NCI-H128 (cell line): ENCODE data around the gene DNAH8.

Experiments
- DNase-seq: peaks from one replicate; lab custom pipeline; 2025; ENCODE audit not compliant: unreplicated experiment; lab: John Stamatoyannopoulos, UW

The DNAH8 gene

DNA sequence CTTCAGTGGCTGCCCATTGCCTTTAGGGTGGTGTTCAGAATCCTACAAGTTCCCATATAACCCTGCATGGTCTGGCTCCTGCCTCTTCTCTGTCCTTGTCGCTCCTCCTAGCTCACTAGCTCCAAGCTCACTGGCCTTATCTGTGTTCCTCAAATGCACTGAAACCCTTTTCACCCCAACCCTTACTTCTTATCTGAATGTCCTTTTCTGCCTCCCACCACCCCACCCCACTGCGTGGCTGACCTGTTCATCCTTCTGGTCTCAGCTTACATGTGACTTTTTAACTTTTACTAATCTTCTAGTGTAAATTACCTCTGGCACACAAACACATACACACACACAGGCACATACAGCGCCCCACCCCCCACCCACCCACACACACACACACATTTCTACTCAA lies 292.5 kb downstream of the DNAH8 start:
- DNase-seq: no peak

DNA sequence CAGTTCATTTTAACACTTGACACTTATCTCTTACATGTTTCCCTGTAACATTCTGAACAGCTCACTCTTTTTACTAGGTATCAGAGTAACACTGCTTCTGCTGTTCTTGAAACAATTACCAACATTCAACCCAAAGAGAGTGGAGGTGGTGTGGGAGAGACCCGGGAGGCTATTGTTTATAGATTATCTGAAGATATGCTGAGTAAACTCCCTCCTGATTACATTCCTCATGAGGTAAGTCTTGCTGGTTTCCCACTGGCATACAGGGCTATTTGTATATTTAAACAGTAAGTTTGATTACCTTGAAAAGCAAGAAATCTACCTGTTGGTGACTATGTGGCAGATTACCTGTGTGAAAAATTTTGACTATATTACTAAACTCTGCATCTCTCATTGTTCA lies 293.6 kb downstream of the DNAH8 start:
- DNase-seq: no peak

DNA sequence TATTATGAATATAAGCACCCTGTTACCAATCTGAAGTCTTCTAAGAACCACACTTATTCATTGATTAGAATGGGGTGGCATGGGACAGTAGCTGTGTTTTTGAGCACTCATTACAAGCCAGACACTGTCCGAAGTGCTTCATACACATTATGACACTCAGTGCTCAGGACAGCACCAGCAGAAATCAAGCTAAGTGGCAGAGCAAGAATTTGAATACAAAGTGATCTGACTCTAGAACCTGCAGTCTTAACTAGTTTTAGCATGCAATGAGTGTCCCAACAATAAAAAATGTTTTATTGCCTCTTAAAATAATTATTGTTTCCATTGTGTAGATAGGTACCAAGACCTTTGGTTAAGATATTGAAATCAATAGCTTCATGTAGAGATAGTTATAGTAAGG lies 294.4 kb downstream of the DNAH8 start:
- no peak for DNase-seq

DNA sequence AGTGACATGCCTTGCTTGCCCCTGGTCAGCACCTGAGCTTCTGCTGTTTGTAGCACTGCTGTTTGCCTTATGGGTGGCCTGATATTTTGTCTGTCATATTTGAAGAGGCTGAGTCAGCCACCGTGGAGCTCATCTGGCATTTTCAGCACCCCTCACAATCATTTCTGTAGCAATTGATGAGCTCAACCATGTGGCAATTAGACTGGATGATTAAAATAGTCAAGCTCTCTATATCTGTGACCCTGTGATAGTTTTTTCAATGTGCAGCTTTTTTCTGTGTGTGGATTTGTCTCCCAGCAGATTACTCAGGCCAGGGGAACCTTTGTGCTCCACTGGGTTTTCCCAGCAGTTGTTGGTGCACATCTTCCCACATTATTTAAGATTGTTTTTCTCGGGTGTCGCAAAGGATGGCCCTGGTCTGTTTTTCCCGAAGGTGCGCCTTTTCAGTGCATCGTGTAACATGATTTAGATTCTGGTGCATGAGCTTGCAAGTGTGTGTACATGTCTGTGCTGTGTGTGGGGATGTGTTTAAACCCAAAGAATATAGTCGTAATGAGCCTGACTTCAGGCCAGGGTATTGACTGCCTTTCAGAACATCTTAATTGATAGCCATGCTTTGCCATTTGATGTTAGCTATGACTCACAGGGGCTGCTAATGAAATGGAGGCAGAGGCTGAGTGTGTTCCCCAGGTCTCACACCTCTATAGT lies 301.9 kb downstream of the DNAH8 start:
- DNase-seq: no peak

DNA sequence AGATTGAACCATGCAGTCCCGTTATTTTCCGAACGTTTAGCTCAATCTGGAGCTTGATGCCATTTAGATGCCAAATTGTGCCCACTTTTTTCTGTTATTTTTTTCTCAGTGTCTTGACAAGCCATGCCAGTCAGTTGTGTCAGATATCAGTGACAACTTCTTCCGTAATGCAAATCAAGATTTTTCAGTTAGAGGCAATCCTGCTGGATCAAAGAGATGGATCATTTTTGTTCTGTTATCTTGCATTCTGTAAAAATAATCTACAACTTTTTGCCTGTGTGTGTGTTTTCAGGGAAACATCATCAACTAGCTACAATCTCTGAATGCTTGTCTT lies 302.4 kb downstream of the DNAH8 start:
- DNase-seq: no peak

DNA sequence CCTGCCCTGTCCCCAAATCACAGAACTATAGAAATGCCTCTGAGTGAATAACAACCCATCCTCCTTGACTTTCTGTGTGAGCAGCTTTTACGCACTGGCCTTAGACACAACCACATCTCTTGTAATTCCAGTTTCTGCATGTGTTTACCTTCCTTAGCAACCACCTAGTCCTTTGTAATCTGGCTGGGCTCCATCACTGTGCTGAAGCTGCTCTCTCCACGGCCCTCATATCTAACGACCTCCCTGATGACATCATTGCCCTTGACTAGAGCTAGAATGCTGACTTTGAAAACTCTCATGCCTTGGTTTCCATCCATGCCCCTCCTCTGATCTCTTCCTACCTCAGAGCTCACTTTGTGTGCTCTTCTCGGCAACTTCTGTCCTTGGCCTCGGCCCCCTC lies 303.0 kb downstream of the DNAH8 start:
- DNase-seq: no peak

DNA sequence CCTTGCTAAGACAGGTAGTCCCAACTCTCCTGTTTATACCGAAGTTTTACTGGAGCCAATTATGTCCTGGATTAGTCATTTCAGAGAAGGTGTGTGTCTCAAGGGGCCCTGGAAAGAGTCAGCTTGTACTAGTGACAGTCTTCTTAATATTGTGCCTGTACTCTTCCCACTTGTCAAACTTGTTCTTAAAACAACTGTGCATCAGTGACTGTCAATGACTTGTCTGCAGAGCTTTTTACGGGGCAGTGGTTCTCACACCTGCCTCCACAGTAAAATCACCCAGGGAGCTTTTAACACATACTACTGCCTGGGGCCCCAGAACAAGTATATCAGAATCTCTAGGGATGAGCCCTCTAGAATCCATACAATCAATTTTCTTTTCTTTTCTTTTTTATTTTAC lies 305.0 kb downstream of the DNAH8 start:
- DNase-seq: no peak

DNA sequence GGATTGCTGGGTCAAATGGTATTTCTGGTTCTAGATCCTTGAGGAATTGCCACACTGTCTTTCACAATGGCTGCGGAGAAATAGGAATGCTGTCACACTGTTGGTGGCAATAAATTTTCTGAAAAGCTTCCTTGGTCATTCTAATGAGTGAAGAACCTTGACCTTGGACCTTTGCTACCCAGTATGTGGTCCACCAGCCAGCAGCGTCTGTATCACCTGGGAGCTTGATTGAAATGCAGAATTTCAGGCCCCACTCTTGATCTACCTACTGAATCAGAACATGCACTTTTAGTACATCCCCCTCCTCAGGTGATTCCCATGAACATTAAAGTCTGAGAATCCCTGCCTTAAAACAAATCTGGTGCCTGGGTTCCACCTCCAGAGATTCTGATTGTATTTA lies 305.9 kb downstream of the DNAH8 start:
- DNase-seq: no peak

DNA sequence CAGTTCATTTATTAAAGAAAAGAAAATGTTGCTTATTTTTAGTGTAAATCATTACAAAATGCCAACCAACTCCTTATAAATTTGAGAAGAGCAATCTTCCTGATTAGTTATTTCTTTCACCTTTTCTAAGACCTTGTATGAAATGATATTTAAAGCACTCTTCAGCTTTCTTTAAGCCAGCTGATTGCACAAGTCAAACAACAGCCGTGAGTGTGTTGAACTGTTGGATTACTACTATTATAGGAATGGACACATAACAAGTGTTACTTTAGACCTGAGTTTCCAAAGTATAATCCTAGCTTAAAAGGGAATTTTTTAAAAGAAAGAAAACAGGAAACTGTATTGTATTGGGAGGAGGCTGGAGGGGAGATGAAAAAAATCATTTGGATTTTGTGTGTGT lies 306.7 kb downstream of the DNAH8 start:
- no peak for DNase-seq

DNA sequence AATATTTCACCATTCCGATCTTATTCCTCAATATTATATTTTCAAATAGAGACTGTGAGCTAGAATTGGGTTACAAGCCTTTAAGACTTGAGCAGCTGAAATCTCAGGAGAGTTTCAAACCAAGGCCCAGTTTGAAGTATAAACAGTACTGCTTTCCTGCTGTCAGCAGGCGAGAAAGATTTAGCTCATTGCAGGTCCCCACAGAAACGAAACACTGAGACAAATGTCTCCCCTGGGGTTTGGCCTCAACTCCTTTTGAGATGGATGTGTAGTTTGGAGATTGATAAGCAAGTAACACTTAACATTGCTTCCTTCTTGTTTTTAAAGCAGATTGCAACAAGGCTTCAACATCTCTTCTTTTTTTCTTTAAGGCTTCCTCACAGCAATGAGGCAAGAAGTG lies 311.1 kb downstream of the DNAH8 start:
- no peak for DNase-seq

DNA sequence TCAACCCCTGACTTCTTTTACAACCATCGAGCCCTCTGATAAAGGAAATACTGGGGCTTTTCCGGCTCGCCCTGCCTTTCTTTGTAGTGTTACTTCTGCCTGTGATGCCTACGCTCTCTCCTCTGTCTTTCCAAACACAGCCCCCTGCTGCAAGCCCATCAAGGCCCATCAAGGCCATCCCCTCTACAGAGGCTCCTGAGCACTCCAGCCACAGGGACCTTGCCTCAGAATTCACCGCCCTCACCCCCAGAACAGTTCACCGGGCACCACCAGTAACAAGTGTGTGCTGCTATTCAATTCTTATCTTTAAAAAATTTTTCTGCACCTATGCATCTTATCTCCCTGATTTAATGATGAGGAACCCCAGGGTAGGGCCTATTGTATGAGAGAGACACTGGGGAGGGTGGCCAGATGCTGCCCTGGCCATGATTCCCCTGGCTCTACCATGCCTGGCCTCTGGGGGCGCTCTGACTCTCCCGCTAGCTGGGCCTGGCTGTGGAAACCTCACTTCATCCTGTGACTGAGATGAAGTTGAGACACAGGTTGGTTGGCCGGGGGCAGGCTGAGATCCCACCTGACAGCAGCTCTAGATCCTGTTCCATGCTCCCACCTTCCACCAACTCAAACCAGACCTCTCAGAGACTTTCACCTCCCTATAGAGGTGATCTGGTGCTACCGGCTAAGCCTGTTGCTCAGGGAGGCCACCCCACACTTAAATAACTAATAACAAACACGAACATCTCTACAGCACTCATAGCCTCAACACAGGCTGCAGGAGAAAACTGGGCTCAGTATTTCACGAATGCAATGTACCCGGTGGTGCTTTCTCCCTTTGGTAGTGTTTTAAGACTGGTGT lies 314.3 kb downstream of the DNAH8 start:
- no peak for DNase-seq

DNA sequence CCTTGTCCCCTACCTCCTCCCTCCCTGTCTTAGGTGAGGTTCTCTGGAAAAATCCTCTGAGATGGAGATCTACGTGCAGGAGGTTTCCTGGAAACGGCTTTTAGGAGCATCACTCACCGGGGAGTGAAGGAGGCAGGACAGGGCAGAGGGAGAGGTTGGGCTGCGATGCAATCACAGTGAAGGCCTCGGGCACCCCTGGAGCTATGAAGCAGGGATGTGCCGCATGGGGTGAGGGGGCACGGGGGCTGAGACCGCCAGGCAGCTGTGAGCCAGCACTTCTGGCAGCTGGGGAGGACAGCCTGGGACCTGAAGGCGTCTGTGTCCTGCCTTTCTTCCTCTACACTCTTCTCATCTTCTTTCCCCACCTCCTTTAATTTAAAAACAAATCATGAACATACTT lies 320.6 kb downstream of the DNAH8 start:
- no peak for DNase-seq

DNA sequence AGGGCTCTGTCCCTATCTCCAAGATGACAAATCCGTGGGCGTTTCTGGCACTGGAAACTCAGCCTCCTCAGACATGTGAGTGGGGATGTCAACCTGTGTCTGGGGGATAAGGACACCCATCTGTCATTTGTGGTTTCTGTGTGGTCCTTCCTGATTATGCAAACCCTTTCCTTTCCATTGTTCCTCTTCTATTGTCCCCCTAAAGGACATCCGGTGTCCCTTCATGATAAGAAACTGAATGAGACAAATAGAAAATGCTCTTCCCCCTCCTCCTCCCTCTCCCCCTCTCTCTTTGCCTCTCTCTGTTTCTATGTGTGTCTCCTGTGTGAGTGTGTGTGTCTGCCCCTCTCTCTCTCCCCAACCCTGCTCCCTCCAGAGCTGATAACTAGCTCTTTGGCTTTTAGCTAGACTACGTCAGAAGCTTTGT lies 322.0 kb downstream of the DNAH8 start:
- no peak for DNase-seq

DNA sequence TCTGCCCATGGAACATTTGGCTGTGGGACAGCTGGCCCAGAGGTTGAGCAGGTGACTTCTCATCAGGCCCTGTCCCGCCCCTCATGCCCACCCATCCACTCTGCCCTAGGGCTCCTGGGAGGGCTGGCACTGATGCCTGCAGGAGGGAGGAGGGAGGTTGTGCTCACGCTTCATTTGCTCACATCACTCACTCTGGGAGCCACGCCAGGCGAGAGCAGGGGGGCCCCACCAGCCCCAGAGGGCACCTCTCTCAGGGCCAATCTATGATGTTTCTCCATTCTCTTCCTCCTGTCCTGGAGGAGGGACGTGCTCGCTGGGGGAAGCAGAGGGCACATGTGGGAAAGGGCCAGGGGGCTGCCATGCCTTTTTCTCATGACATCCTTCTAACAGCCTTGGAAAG lies 322.6 kb downstream of the DNAH8 start:
- DNase-seq: no peak

DNA sequence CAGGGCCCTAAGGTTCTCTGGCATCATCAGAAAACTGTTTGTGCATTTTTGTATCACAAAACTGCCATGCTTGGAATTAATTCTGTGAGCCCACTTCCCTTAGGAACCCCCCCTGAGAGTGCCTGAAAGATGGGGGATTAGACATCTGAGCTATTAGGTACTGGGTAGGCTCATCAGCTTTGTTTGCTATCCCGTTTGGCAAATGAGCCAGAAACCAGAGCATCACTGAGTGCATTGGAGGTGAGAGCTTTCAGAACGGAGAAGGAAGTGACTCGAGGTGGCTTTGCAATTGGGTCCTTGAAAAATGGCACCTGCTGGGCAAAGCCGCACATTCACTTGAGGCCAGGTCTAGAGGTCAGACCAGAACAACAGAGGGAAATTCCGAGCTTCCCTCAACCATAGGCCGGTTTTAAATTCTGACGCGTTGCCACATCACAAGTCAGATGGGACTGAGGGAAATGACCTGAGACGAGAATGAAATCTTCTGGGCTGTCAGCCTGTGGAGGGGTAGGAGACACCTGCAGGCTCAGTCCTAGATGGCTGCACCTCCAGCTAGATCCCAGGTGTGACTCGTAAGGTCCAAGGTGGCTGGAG lies 325.1 kb downstream of the DNAH8 start:
- no peak for DNase-seq

DNA sequence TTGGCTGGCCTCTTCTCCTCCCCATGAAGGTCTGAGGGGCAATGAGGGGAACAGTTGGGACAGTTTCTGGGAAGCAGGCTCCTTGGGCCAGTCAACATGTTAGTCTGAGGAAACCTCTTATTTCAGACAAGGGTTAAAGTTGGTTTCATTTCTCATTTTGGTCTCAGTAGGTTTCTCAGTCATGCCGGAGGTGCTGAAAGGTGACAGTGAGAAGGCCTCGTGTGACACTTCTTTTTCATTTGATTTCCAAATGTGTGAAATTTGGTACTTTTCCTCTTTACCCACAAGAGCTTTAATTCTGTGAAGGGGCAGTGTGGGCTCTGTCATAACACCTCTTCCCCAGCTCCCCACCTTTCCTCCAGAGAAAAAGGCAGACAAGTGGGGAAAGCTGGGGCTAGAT lies 326.0 kb downstream of the DNAH8 start:
- no peak for DNase-seq

DNA sequence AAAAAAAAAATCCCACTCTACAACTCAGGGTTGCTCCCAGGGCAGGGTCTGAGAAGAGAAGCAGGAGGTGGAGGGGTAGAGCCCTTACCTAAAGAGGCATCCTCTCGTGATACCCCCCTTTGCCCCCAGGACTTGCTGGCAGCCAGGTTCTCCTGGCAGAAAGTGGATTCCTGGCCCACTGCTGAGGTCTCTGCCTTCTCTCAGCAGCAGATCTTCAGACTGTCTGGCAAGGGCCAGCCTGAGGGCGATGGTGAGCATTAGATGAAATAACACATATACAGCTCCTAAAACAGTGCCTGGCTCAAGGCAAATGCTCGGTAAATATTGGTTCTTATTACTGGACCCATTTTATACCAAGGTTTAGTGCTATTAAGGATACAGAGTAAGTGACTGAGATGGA lies 328.7 kb downstream of the DNAH8 start:
- no peak for DNase-seq

DNA sequence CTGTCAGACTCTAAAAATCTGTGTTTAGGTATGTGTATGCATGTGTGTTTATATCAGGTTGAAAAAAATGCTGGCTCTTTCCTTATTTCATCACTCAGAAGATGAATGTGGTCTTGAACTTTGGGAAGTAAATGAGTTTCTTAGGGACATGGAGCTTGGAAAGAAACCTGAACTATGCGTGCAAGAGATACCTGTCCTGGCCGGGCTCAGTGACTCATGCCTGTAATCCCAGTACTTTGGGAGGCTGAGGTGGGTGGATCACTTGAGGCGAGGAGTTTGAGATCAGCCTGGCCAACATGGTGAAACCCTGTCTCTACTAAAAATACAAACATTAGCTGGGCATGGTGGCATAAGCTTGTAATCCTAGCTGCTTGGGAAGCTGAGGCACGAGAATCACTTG lies 329.1 kb downstream of the DNAH8 start:
- no peak for DNase-seq

DNA sequence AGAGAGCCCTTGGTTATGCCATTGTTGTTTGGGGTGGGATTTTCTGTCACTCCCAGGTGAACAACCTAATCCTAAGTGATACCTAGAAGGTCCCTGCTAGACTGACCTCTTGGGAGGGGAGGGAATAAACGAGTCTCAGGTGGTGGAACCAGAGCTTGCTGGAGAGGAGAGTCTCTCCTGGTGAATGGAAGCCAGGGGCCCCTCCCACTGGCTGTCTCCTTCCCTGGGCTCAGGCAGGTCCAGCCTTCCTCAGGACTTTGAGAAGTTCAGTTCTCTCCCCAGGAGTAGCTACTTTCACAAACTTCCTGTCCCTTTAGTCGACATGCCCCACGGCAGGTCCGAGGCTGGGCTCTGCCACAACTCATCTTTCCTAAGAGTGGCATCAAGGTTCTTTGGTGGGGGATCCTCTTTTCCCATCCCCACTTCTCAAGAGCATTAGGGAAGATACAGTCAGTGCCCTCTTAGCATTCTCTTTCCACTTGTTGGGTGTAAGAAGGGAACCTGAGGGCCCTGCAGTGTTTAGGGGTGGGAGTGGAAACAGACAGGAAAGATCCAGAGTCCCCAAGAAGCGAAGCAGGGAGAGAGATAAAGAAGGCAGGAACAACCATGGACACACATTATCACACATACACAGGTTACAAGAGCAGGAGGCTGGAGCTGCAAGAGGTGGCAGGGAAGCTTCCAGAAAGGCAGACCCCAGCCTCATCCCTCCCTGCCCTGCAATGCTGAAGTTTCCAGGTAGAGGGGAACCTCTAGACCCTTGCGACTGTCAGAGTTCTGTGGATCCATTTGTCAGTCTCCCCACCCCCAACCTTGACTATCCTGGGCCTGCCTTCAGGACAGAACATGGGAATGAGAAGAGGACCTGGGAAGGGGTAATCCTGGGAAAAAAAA lies 332.6 kb downstream of the DNAH8 start:
- DNase-seq: no peak

DNA sequence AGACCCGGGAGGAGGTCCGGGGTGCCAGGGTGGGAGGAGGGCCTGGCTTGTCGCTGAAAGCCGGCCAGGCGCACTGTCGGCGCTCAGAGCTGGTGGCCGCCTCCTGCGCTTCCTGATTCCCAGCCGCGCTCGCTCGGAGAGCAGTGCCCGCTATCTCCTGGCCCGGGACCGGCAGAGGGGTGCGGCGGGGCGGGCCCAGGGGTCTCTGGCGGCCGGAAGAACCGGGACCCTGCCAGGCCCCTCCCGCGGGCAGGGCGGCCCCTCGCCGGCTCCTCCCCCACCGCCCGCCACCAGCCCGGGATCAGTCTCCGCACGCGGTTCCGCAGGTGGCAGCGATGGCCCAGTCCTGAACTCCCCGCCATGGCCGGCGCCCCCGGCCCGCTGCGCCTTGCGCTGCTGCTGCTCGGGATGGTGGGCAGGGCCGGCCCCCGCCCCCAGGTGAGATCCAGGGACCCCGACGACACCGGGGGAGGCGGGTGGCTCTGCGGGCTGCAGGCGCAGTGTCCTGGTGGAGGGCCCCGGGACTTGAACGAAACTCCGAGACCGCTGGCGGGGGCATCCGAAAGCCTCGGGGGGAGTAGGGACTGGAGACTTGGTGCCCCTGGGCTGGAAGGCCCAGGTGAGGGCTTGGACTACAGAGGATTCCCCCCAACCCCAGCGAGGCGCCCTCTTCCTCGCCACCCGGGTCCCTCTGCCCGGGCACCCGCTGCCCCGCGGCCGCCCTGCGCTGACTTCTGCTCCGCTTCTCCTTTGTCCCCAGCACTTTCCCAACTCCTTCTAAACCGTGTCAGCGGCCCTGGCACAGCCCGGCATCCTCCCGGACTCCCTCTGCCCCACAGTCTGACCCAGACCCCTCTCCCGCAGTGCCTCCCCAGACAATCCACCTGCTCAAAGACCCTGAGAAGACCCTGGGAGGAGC lies 333.6 kb downstream of the DNAH8 start, which contains the start of gene GLP1R:
TSS of gene GLP1R (plus strand) at position 301 of the 919 bp plus-strand sequence. CDS start at position 361, 60 bp downstream.
- no peak for DNase-seq
